HG02970 (cell line): ENCODE data around the gene SAXO1.
"Not testable (repeated sequence)": the region's sequence is repeated elsewhere in the genome, so short reads cannot be mapped to it uniquely, and the experiment has no call there.

Experiments
- ATAC-seq: cut with Tn5 transposase; IDR thresholded peaks from one replicate; pipeline ENCODE4 v1.9.1; 2021; ENCODE audit warnings: mild to moderate bottlenecking, moderate library complexity, moderate number of reproducible peaks; ENCODE audit not compliant: unreplicated experiment, low FRiP score

SAXO1 gene

DNA sequence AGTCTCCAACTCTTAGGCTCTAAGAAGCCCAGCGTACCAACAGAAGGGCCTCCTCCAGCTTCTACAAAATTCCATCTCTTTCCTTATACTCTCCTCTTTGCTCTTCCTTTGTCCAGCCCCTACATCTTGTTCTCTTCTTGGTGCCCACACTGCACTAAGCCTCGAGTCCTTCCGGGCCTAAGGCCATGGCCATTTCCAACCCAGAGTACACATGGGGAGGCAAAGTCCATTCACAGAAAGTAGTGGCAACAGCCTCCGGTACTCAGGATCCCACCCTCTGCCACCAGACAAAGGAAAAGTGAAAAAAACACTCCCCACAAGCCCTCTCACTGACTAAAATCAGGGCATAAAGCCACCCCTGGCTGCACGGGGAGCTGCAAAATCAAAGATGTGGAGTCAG lies 60.3 kb downstream of the SAXO1 start:
- no peak for ATAC-seq

DNA sequence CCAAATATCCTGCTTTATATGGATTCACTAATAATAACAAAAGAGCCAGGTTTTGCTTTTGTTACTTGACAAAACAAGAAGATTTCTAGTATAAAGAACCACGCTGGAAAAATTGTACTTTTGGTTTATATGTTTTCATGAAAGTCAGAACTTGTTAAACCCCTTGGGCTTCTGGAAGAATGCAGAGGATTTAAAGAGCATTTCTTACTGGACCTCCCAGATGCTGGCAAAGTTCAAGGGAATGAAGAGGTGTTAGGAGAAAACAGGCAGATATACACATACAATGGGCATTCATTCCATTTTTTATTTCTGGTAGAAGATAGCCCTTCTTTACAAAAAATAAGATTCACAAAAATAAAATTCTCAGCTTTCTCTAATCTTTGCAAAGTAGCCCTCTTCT lies 61.1 kb downstream of the SAXO1 start:
- no peak for ATAC-seq

DNA sequence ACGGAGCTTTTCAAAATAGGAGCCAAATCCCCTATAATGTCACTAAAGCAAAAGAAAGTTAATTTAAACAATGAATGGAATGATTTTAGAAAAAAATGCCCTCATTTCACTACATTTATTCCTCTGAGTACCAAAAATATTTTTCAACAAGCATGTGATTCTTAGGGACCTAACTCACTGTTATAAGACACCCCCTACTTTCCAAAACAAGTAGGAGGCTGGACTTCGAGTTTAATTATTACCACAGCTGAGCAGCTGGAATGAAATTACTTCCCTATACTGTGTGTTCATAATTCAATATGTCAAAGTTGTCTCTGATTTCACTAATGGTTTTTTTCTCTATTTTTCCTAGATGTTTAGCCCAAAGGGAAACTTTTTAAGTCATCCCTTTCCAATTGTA lies 61.6 kb downstream of the SAXO1 start:
- ATAC-seq, result no peak

DNA sequence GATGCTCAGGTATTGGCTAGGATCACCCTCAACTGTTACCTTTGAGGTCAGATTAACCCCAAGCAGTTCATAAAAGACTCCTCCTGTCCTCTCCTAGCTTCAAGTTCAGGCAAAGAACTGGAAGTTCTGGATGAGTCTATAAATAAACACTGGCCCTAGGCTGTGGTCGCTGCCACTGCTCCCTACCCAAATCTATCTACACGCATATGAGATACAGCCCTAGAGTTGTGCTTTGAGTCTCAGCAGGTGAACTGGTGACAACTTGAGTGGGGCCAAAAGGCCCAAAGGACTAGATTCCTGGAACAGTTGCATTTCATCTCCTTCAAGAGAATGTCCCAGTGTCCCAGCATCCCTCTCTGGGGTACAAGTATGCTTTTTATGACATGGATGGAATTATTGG lies 62.6 kb downstream of the SAXO1 start:
- ATAC-seq, result no peak

DNA sequence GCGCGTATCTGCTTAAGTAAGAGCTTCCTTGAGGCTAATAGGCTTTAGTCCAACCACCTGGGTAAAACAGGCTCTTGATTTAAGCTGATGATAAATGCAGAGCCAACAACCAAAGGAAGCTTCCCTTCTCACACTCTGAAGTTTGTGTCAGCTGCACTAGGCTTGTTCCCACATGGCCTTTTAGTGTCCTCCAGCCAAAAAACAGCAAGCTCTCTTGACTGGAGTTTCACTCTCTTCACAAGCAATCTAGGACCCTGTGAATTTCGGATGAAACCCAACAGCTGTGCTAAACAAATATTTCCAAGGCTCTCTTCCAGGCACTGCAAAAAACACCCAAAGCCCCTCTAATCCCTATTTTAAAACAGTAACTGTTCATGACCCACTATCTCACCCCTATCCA lies 63.9 kb downstream of the SAXO1 start:
- ATAC-seq, result no peak

DNA sequence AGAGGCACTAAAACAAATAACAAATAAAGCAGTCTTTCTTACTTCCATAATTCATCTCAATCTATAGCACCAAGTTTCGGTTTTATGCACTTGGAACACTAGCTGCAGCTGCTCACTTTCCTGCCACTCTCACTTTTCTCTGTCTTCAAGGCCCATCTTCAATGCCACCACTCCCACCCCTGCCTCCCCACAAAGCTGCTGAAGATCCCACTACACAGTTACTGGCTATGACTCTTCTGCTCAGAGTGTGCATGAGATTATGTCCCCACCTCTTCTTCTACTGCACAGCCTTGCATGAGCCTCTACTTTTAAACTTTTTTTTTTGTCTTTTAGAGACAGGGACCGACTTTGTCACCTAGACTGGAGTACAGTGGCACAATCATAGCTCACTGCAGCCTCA lies 77.4 kb downstream of the SAXO1 start:
- no peak for ATAC-seq

DNA sequence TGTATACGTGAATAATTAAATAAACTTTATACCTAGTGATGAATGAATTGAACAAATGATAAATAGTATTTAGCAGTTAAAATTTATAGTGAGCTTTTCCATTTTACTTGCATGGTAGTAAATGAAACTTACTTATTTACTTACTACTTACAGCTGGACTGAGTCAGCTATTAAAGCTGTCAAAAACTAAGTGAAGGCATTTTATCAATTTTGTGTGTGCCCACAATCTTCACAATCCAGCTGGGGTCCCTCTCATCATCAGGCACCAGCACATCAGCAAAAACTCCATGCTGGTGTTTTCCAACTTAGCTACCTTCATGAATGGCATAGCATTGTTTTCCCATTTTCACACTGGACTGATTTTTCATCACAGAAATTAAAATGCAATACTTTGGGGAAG lies 81.1 kb downstream of the SAXO1 start:
- no peak for ATAC-seq

DNA sequence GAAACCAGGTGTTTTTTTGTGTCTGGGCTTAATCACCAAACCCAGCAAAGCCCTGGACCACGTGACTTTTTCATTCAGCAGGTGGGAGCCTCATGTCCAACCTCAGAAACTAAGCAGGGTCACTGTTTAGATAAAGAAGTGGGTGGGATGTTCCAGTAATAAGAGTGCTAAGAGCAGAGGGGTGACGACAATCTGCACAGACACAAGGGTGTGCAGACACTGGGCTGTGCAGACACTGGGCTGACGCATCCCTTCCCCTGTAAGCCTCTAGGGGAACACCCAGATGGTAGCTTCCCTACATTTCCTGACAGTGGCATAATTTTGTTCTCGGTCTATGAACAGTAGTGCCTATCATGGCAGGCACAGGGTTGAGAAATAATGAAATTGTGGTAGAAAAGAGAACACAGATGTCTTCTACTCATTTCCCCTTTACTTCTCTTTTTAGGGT lies 85.1 kb downstream of the SAXO1 start:
- no peak for ATAC-seq

DNA sequence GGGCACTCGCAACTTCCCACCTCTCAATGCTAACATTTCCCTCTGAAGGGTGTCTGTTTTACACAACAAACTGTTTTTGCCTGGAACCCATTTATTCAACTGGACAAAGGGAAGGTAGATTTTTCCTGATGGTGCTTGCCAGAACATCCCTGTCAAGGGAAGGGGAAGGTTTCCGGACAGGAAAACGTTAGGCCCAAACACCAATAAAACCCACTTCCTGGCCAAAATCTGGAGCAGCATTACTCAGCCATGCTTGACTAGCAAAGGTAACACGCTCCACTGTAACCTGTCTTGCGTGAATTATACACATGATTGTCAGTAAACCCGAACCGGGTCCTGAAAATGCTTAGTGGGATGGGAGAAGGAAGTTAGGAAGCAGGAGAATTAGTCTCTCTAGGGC lies 90.2 kb downstream of the SAXO1 start:
- ATAC-seq, result no peak

DNA sequence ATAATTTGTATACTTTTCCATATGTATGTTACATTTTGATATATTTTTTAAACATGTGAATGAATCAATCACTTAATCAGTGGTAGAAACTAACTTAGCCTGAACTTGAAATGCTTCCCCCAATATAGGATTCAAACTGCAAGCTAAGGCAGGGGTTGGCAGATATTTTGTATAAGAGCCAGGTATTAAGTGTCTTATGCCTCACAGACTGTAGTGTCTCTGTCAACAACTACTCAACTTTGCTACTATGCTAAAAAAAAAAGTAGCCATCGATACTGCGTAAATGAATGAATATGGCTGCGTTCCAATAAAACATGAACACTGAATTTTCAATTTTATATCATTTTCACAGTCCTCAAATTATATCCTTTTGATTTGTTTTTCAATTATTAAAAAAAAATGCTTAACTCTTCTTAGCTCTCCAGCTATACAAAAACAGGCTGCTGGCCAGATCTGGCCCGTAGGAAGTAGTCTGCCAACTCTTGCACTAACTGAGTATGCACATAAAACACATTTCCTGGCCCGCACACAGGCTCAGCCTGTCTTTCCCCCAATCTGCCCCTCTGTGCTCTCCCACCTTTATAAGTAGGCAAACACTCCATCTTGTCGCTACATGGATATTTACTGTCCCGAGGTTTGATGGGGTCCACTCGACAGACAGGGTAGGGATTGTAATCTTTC lies 91.8 kb downstream of the SAXO1 start:
- ATAC-seq, result no peak

DNA sequence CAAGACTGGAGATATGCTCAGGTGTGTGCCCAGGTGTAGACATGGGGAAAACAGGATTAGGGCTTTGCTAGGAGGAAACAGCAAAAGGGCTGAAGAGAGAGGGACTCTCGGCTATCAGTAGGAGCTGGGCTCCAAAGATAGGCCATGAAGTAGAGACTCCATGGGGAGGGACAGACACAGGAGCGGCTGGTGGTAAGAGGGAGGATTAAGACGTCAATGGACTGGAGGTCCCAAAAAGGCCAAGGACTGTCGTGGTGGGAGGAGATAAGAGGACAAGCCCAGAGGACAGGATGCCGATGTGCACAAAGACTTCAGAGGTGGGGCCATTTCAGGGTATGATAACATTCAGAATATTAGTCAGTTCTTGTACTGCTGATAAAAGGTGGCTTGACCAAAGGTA lies 93.1 kb downstream of the SAXO1 start:
- ATAC-seq, result no peak

DNA sequence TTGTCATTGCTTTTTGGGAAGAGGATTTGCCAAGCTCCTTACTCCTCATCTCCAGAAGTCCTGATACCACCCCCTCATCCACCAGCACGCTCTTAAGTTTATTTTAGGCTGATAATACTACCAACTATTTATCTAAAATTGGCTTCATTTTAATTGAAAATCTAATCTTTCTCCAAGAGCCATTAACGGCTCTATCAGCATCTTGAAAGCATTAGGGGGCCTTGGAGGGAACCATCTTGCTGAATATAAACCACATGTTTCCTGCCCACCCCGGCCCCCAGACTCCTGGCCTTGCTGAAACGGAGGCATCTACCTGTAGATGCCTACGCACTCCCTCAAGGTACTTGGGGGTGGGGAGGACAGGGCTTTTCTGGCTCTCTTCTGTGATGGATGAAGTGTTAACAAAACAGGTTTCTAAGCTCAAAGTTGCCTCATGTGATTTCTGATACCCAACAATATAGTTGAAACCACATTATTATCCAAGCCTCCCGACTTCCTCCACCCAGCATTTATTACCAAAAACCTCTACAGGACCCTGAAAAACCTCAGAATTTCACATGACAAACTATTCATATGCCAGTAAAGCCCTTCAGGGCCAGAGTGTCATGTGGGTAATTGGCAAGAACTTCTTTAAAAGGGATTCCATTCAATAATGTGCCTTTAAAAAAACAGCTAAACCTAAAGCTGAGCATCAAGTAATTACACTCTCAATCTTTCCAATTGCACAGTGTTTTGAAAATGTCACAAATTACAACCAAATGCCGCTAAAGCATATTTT lies 96.7 kb downstream of the SAXO1 start:
- ATAC-seq, result no peak

DNA sequence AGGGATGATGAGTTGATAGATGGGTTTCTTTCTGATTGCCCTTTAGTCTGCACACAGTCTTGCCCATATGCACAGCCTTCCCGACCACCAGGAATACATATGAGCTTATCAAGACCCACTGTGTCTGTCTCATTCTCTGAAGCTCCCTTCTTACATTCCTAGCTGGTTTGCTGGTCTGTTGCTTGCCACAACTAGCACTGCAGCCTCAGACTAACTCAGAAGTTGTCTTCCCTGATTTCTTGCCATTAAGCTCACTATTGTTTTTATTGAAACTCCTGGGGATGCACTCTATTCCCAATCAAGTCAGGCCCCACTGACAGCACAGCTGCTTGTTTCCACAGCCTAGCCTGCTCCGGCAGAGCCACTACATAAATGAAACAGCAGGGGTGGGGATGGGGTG lies 97.5 kb downstream of the SAXO1 start:
- no peak for ATAC-seq

DNA sequence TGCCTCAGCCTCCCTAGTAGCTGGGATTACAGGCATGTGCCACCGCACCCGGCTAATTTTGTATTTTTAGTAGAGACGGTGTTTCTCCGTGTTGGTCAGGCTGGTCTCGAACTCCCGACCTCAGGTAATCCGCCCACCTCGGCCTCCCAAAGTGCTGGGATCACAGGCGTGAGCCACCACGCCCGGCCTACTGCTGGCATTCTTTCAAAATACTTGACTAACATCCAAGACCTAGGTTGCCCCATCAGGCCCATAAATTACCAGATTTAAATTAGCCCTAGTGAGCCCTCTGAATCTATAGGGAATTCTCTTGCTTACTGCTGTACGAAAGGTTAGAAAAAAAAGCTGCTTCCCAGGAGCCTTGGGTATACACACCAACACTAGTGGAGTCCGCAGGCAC lies 102.4 kb downstream of the SAXO1 start:
- not testable (repeated sequence) for ATAC-seq

DNA sequence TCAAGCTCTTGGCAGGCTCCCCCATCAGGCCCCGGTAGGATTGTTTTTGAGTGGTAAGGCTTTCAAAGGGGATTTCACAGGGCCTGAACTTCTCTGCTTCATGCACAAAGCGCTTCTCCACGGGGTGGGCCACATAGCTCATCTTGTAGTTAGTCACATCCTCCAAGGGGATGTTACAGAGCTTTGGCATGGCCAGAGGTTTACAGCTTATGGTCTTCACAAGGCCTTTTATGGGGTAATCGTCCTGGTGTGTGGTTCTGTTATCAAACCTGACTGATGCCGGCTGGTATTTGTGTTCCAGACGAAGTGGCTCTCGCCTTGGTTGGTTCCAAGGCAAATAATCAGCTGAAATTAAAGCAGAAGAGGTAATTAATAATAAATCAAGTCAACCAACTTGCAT lies 104.3 kb downstream of the SAXO1 start:
- no peak for ATAC-seq

DNA sequence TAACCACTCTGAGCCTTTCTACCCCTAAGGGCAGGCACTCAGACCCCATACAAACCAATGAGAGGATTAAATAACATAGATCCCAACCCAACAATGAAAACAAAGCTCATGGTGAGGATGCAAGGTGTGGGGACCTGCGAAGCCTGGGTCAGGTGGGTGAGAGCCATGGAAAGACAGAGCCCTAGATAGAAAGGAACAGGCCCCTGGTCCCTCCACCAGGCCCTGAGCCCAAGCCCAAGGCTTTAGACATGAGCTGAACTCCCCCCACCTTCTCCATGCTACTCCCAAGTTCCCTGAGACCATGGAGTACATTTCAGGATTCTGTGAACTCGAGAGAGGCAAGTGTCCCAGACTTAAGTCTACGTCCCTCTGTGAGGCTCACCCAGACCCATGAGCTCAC lies 106.5 kb downstream of the SAXO1 start:
- no peak for ATAC-seq

DNA sequence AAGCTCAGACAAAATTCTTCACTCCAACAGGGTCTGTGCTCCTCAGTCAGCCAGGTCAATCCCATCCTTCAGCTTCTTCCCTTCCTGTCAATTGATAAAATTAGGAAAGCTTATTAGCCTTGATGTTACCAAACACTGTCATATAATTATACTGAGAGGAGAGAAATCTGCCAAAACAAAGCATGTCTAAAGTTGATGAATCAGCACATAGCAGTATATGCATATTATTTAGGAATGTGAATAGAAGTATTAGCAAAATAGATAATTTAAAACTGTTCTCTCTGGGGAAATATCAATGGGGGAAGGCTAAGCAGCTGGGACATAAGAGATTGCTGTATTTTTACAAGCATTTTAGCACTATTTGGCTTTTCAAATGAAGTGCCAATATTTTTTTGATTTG lies 107.1 kb downstream of the SAXO1 start:
- ATAC-seq, result no peak

DNA sequence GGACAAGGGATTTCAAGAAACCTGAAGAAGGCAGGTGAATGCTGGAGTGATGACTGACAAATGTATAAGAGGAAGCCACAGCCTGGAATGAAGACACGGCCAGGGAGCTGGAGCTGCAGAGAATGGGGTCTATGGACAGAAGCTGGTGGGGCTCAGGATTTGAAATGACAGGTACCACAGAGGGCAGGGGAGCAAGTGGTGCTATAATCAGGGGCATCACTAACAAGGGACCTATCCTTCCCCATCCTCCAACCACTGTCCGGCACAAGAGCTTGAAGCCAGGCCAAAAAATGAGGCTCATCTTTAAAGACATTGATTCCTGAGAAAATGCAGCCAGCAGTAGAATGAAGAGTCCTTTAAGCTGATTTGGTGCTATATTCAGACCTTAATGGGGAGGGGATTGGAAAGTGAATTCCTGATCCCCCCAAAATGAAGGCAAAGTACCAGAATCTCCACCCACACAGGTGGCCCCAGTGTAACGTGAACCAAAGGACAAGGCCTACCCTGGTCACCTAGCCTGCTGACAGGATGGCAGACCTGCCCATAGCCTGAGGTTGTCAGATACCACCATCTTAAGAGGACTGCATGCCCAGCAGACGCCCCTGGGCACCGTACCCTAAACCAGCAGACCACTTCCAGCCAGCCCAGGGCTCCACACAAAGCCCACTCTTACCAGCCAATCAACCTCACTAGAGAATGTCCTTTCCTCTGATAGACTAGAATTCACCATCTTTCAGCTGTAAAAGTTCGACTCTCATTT lies 109.2 kb downstream of the SAXO1 start:
- ATAC-seq, result no peak

DNA sequence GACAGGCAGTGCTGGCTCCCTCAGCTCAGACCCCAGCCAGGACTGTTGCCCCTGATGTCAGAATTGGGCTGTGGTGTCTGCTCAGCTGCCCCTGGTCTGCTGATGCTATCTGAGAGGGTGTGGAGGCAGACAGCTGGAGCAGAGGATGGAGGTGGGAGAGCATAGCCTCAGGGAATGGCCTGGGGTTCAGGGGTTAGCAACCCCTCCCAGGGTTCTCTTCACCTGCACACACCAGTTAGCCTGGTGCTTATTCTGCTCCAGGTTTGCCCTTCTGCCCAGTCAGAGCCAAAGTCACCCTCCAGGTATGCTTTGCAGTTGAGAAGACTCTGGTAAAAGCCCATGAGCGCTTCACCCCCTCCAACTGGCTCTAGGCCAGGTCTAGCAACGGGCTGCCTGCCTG lies 109.8 kb downstream of the SAXO1 start:
- no peak for ATAC-seq

DNA sequence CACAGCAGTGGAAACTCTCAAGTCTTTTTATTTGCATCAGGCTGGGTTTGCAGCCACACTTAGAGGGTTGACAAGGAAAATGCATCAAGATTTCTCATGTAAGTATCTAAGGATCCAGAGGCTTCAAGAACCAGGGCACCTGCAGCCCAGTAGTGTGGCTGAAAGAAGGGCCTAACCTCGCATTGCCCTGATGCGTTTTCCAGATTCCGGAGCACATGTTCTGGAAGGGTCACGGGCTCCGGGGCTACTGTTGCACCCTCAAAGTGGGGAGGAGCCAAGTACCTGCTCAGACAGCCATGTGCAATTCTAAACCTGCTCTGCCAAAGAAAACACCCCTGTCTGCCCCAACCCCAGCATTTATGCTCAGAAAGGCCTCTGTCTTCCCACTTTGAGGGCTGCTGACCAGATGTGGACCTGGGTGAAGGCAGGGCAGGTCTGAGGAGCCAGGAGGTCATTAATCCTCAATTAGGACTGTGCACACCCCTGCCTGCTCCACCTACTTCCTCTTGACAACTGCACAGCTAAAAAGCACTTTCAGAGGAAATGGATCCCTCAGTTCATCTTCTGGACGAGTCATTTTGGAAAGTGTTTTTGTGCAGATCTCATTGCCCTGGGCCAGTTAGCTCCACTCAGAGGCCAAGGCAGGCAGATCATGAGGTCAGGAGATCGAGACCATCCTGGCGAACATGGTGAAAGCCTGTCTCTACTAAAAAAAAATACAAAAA lies 110.7 kb downstream of the SAXO1 start:
- no peak for ATAC-seq
